ENCODE results near the gene RPL37A. TPM values are rescaled to one million over a fixed set of nuclear protein-coding genes. Genes with fewer than 3 reads are reported as not detected.

Gene RPL37A
- total RNA-seq, 4 donors from 2014 or later = 1,065 to 1,506 (median 1,390) TPM

GRCh38 chr2:216486271-216486670 is 12.4 kb upstream of the RPL37A start:
- Histone ChIP-seq H3K4me3 (no peak overlapping the region), H3K36me3 (peaks cover 0 to 7% of the 10 kb centered on the region in 2 donors), H3K27me3 (no peaks in the 10 kb centered on the region), H3K9me3 (no peaks in the 10 kb centered on the region), H3K4me1 (no peaks in the 10 kb centered on the region), H3K27ac (no peak overlapping the region)
- in situ Hi-C loops (cut with MboI; ENCODE audit: low sequenced_read_pairs in 4 of 4) (no loop called here), intact Hi-C loops (cut with DNase I; ENCODE audit: low total_unique reads) (no loop called here)
- DNase-seq (no peak), ATAC-seq (no peak)
- TF ChIP-seq CTCF (IDR thresholded peaks at IDR 0.05 in 4 of 5, conservative IDR thresholded peaks at IDR 0.05 in 1 of 5) (no peak), POLR2A (IDR thresholded peaks at IDR 0.05) (no peak)

GRCh38 chr2:216486708-216487107 is 11.9 kb upstream of the RPL37A start:
- Histone ChIP-seq H3K4me3 (no peak overlapping the region), H3K36me3 (peaks cover 0 to 7% of the 10 kb centered on the region in 2 donors), H3K9me3 (no peaks in the 10 kb centered on the region), H3K27ac (no peak overlapping the region), H3K27me3 (no peaks in the 10 kb centered on the region), H3K4me1 (no peaks in the 10 kb centered on the region)
- ATAC-seq (no peak), DNase-seq (peak in 1 of 2 donors; percentile 20)
- intact Hi-C loops (cut with DNase I; ENCODE audit: low total_unique reads) (no loop called here), in situ Hi-C loops (cut with MboI; ENCODE audit: low sequenced_read_pairs in 4 of 4) (no loop called here)
- no peak for TF ChIP-seq POLR2A (IDR thresholded peaks at IDR 0.05)
- no peak for TF ChIP-seq CTCF (IDR thresholded peaks at IDR 0.05 in 4 of 5, conservative IDR thresholded peaks at IDR 0.05 in 1 of 5)

DNA sequence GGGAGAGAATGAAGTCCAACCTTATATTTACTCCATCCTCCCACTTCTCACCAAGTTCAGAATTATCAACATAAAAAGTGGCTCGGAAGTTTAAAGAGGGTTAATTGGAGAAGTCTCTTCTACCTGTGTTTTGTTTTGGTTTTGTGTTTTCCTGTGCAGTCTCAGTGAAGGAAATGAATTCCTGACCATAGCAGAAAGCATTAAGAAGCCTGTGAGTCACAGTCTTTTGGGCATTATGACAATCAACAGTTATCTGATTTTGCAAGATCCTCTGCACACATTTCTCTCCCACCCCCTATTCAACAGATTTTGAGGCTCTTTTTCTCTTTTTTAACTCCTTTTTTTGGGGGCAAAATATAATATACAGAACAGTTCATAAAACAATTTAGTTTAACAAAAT is 8.6 kb upstream of the RPL37A start:
- Histone ChIP-seq H3K36me3 (no peaks in the 10 kb centered on the region), H3K4me1 (no peaks in the 10 kb centered on the region), H3K4me3 (no peak overlapping the region), H3K9me3 (no peaks in the 10 kb centered on the region), H3K27ac (no peak overlapping the region), H3K27me3 (no peaks in the 10 kb centered on the region)
- TF ChIP-seq CTCF (IDR thresholded peaks at IDR 0.05 in 4 of 5, conservative IDR thresholded peaks at IDR 0.05 in 1 of 5) = no peak
- no peak for TF ChIP-seq POLR2A (IDR thresholded peaks at IDR 0.05)
- no peak for DNase-seq
- ATAC-seq = no peak
- in situ Hi-C loops (cut with MboI; ENCODE audit: low sequenced_read_pairs in 4 of 4) (no loop called here), intact Hi-C loops (cut with DNase I; ENCODE audit: low total_unique reads) (no loop called here)

DNA sequence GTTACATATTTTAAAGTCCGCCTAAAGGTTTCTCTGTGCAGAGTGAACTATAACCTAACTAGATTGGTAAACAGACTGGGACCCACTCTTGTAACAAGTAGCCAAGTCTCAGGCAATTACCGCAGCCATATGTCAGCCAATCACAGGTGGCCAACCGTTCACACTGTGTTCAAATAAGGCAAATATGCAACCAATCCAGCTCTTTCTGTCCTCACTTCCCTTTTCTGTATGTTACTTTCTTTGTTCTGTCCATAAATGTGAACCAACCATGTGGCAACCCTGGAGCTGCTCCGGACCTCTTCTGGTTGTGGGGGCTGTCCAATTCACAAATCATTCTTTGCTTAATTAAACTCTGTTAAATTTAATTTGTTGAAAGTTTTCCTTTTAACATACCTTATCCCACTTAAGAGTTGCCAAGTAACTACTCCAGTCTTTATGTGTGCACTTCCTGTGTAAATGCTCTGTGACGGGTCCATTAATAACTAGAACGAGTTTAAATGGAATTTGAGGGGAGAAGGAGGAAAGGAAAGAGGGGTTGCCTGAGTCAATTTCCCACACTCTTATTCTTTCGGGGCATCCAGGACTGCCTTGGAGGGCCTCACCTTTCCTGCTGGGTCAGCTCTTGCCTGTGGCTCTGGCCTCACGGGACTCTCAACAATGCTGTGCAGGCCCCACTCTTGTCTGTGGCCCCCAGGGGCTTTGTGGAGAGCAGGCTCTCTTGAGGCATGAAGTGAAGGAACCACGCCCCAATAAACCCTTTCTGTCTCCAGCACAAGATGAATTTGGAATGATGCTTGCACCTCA is 6.6 kb upstream of the RPL37A start:
- Histone ChIP-seq H3K27me3 (no peaks in the 10 kb centered on the region), H3K9me3 (no peaks in the 10 kb centered on the region), H3K27ac (no peak overlapping the region), H3K36me3 (no peaks in the 10 kb centered on the region), H3K4me1 (no peaks in the 10 kb centered on the region), H3K4me3 (no peak overlapping the region)
- no peak for TF ChIP-seq CTCF (IDR thresholded peaks at IDR 0.05 in 4 of 5, conservative IDR thresholded peaks at IDR 0.05 in 1 of 5)
- no peak for TF ChIP-seq POLR2A (IDR thresholded peaks at IDR 0.05)
- in situ Hi-C loops (cut with MboI; ENCODE audit: low sequenced_read_pairs in 4 of 4) = no loop called here
- intact Hi-C loops (cut with DNase I; ENCODE audit: low total_unique reads) = no loop called here
- DNase-seq (no peak), ATAC-seq (no peak)
